ENCODE measurements around the gene KRT222.

DNA sequence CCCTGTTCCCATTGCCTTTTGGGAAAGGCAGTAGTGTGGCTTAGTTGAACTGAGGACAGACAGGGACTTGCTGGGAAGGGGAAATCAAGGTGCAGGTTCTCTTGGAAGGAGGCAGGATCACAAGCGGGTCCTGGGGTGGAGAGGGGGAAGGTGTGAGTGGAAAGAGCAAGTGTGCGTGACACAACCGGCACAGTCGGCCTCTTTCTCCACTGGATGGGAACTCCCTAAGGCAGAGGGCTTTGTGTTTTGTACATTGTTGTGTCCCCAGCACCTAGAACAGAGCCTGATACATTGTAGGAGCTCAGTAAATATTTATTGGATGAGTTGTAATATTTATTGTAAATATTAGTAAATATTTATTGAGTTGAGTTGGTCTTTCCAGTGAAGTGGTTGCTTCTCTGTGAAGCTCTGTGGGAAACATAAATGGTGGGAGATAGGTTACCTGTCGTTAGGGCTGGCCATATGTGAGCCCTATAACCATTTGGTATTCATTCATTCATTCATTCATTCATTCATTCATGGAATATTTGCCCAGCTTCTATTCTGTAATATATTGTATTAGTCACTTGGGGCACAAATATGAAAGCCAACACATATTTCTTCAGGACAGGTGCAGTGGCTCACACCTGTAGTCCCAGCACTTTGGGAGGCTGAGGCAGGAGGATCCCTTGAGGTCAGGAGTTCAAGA lies 51.4 kb downstream of the KRT222 start:
- TF ChIP-seq POLR2AphosphoS5 (IDR thresholded peaks at IDR 0.05) (no peak), EP300 (IDR thresholded peaks at IDR 0.05) (no peak)
- TF ChIP-seq, protein P1, sequence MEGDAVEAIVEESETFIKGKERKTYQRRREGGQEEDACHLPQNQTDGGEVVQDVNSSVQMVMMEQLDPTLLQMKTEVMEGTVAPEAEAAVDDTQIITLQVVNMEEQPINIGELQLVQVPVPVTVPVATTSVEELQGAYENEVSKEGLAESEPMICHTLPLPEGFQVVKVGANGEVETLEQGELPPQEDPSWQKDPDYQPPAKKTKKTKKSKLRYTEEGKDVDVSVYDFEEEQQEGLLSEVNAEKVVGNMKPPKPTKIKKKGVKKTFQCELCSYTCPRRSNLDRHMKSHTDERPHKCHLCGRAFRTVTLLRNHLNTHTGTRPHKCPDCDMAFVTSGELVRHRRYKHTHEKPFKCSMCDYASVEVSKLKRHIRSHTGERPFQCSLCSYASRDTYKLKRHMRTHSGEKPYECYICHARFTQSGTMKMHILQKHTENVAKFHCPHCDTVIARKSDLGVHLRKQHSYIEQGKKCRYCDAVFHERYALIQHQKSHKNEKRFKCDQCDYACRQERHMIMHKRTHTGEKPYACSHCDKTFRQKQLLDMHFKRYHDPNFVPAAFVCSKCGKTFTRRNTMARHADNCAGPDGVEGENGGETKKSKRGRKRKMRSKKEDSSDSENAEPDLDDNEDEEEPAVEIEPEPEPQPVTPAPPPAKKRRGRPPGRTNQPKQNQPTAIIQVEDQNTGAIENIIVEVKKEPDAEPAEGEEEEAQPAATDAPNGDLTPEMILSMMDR (IDR thresholded peaks at IDR 0.05): no peak

All from suprapubic skin (tissue), 4 donors.